Measurements from ENCODE around the gene CEACAM6.

DNA sequence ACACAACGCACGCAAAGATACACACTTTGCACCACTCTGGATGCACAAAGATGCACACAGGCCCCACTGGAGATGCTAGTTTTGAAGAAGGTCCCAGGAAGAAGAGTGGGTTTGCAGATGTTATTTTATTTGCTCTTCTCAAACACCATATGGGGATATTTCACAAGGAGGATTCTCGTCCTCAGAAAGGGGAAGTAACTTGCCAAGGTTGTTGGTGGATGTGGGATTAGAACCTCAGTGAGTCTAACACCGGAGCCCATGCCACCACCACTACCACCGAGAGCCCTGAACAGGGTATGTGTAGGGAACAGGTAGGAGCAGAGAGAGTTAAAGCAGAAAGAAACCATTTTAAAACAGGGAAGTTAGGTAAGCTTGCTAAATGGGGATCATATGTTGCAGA is 9.6 kb upstream of the CEACAM6 start:
- no peak for TF ChIP-seq CTCF (IDR thresholded peaks at IDR 0.05)
- TF ChIP-seq ZFX (IDR thresholded peaks at IDR 0.05; ENCODE audit: borderline replicate concordance): no peak
